Measurements from ENCODE around the gene TIMP3.

Gene TIMP3

GRCh38 chr22:32830957-32831356 lies 29.5 kb downstream of the TIMP3 start:
- DNase-seq: no peak

- DNase-seq: no peak
Measured at GRCh38 chr22:32831584-32831983, 30.1 kb downstream of the TIMP3 start.

GRCh38 chr22:32832174-32832573 lies 30.7 kb downstream of the TIMP3 start:
- DNase-seq: no peak

GRCh38 chr22:32836280-32837123 lies 35.0 kb downstream of the TIMP3 start:
- no peak for DNase-seq

GRCh38 chr22:32837142-32837541 lies 35.6 kb downstream of the TIMP3 start:
- DNase-seq: no peak

- DNase-seq: no peak
Measured at GRCh38 chr22:32837803-32838202, 36.3 kb downstream of the TIMP3 start.

- no peak for DNase-seq
Measured at GRCh38 chr22:32839831-32840584, 38.5 kb downstream of the TIMP3 start.

GRCh38 chr22:32841175-32841574 lies 39.7 kb downstream of the TIMP3 start:
- DNase-seq: no peak

GRCh38 chr22:32842486-32842885 lies 41.0 kb downstream of the TIMP3 start:
- no peak for DNase-seq

GRCh38 chr22:32843300-32843699 lies 41.8 kb downstream of the TIMP3 start:
- no peak for DNase-seq

- no peak for DNase-seq
Measured at GRCh38 chr22:32844251-32844650, 42.7 kb downstream of the TIMP3 start.

GRCh38 chr22:32846780-32847491 lies 45.4 kb downstream of the TIMP3 start:
- DNase-seq: no peak

GRCh38 chr22:32848226-32848625 lies 46.7 kb downstream of the TIMP3 start:
- no peak for DNase-seq

- no peak for DNase-seq
Measured at GRCh38 chr22:32849501-32849900, 48.0 kb downstream of the TIMP3 start.

GRCh38 chr22:32850157-32850556 lies 48.7 kb downstream of the TIMP3 start:
- DNase-seq: no peak

- DNase-seq: no peak
Measured at GRCh38 chr22:32850591-32851517, 49.3 kb downstream of the TIMP3 start.

- DNase-seq: no peak
Measured at GRCh38 chr22:32852395-32853251, 51.1 kb downstream of the TIMP3 start.

- no peak for DNase-seq
Measured at GRCh38 chr22:32853662-32854061, 52.2 kb downstream of the TIMP3 start.

- DNase-seq: no peak
Measured at GRCh38 chr22:32854351-32854804, 52.9 kb downstream of the TIMP3 start.

GRCh38 chr22:32855045-32855756 lies 53.7 kb downstream of the TIMP3 start:
- no peak for DNase-seq
